ENCODE data around the gene TNFAIP8L3.

GRCh38 chr15:51099185-51099584 lies 4.5 kb upstream of the TNFAIP8L3 start:
- TF ChIP-seq CTCF (IDR thresholded peaks at IDR 0.05) (no peak), POLR2A (IDR thresholded peaks at IDR 0.05) (no peak)

Measured in Peyer's patch (tissue), 4 donors.